Erythroblast (primary cell): Measurements from ENCODE around the gene GPR148.

Experiments
- DNase-seq, 2 experiments: peaks; one replicate each; lab custom pipeline; 2025; lab: John Stamatoyannopoulos, UW
- GATA1 ChIP-seq: IDR thresholded peaks from 2 replicates; pipeline ENCODE4 v1.6.1; 2011; ENCODE audit warnings: low read depth, mild to moderate bottlenecking, control low read depth, low read length, moderate library complexity
- POLR2A ChIP-seq: IDR thresholded peaks from 2 replicates; pipeline ENCODE4 v1.6.1; 2011; ENCODE audit warnings: mild to moderate bottlenecking, low read length

GPR148 gene

DNA sequence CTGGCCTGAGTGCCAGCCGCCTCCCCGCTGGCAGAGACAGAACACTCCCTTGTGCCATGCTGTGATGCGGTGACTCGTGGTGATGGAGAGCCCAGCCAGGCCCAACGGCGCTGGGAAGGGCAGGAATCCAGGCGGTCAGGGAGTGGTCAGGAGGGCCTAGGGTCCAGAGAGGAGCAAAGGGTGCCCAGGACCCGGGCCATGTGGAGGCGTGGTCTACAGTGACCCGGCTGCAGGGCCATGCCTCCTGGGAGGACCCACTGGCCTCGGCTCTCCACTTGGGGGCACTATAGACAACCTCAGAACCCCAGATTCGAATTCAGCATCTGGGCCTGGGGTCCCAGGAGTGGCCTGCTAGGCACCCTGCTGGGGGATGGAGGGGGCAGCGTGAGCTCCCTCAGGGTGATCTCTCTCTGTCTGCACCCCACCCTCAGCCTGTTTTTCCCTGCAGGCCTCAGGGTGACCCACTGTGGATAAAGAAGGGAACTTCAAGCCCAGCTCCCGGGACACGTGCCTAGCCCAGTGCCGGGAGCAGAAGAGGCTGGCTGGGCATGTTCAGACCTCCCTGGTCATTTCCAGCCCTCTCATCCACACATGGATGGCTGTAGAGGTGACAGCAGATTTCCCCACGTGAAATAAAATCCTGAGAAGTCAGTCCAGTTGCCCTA, 39.5 kb downstream of the GPR148 start:
- no peak for TF ChIP-seq POLR2A
- no peak for TF ChIP-seq GATA1
- DNase-seq, result no peak

- DNase-seq, result no peak
- TF ChIP-seq POLR2A (no peak), GATA1 (no peak)
Observed at GRCh38 chr2:130769343-130769907, 40.6 kb downstream of the GPR148 start.

GRCh38 chr2:130776550-130776949, 47.7 kb downstream of the GPR148 start:
- no peak for TF ChIP-seq GATA1
- no peak for TF ChIP-seq POLR2A

GRCh38 chr2:130778781-130779180, 49.9 kb downstream of the GPR148 start:
- TF ChIP-seq POLR2A (no peak), GATA1 (no peak)
- no peak for DNase-seq

More at GRCh38 chr2:130776550-130776949, 47.7 kb downstream of the GPR148 start:
- DNase-seq, result no peak
